GM12891 (cell line): ENCODE measurements around the gene DLK2.

Experiments used
- DNase-seq: peaks from one replicate; pipeline ENCODE4 v3.0.0; 2011; ENCODE audit warnings: low spot score; ENCODE audit not compliant: insufficient read length
- FAIRE-seq: peaks from 2 replicates; lab custom pipeline; 2011; peaks lifted over from hg19 to GRCh38; lab: Jason Lieb, UNC
- PAX5 ChIP-seq: IDR thresholded peaks from 2 replicates; pipeline ENCODE4 v1.6.1; 2011; ENCODE audit warnings: low read length, moderate library complexity, mild to moderate bottlenecking; ENCODE audit not compliant: insufficient read depth, severe bottlenecking
- POLR2A ChIP-seq: IDR thresholded peaks from 2 replicates; pipeline ENCODE4 v1.6.1; 2011; ENCODE audit warnings: low read depth, low read length, control low read depth
- POLR2AphosphoS5 ChIP-seq: IDR thresholded peaks from 2 replicates; pipeline ENCODE4 v1.6.1; 2011; ENCODE audit warnings: low read depth, low read length, control low read depth
- POU2F2 ChIP-seq: IDR thresholded peaks from 2 replicates; pipeline ENCODE4 v1.6.1; 2011; ENCODE audit warnings: low read depth, mild to moderate bottlenecking, control low read depth, low read length, moderate library complexity
- SPI1 ChIP-seq: IDR thresholded peaks from 2 replicates; pipeline ENCODE4 v1.6.1; 2011; ENCODE audit warnings: low read depth, low read length, control low read depth
- TAF1 ChIP-seq: IDR thresholded peaks from 2 replicates; pipeline ENCODE4 v1.6.1; 2011; ENCODE audit warnings: low read depth, low read length, control low read depth

Gene DLK2

DNA sequence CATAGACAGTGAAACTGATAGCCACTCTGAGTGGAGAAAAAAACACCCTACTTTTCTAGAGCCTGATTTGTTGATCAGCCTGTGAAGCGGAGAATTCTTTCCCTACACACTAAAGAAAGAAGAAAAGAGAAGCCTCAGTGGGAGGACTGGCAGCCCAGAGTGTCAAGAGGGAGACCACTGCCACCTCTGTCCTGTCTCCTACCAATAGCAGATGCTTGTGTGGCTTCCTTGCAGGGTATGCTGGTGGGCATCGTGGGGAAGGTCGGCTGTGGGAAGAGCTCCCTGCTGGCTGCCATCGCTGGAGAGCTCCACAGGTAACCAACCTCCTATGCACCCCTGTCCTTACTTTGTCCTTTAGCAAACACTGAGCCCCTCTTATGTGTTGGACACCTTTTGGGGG is 17.6 kb downstream of the DLK2 start:
- TF ChIP-seq POLR2AphosphoS5, result no peak
- FAIRE-seq (no peak), DNase-seq (no peak)

DNA sequence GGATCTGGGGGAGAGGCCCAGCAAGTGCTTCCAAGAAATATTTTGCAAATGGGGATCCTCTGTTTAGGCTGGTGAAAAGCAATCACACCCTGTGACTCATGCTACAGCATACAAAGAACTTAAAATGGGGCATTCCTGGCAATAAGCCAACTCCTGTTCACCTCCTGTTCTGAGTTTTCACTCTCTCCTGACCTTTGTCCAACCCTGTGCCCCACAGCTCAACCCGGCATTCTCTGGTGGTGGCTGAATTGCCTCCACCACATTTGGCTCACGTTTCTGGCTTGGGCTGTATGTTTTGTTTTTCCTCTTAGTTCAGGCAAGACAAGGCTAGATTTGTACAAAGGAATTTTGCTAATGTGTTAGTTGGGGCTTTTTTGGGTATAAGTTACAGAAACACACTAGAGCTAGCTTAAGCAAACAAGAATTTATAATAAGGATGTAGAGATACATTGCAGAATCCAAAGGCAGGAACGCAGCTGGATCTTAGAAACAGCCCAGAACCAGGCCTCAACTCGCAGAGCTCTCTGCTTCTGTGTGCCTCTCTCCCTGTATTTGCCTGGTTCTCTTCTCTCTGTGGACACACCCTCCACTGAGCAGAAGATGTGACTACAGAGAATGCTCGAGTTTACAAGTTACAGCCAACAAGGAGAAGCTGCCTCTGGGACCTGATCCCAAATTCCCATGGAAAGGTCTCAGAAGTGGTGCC is 18.6 kb downstream of the DLK2 start:
- TF ChIP-seq TAF1, result no peak
- DNase-seq (no peak), FAIRE-seq (no peak)

DNA sequence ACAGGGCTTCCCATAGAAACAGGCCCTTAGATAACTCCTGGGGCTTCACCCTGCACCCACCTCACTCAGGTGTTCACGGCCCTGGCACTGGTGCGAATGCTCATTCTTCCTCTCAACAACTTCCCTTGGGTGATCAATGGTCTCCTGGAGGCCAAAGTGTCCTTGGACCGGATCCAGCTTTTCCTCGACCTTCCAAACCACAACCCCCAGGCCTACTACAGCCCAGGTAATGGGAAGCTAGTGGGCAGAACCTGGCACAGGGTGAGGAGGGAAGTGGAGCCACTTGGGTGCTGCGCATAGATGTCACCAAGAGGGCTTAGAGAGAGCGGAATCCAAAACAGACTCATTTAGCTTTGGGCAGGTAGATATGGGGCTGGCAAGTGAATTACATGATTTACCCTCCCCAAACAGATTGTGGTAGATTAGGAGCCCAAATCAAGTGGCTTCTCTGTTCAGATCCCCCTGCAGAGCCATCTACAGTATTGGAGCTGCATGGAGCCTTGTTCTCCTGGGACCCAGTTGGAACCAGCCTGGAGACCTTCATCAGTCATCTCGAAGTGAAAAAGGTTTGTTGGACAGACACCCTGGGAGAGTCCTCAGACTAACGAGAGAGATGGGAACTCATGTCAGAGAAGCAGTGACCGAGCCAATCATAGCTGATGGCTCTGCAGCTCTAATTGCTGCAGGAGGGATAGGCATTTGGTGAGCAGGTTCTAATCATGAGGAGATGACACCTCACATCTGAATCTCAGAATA is 19.5 kb downstream of the DLK2 start:
- DNase-seq (no peak), FAIRE-seq (no peak)
- TF ChIP-seq POLR2A (0 out of 2 replicates have a peak, but pooled peaks have one; percentile 22), PAX5 (no peak)

DNA sequence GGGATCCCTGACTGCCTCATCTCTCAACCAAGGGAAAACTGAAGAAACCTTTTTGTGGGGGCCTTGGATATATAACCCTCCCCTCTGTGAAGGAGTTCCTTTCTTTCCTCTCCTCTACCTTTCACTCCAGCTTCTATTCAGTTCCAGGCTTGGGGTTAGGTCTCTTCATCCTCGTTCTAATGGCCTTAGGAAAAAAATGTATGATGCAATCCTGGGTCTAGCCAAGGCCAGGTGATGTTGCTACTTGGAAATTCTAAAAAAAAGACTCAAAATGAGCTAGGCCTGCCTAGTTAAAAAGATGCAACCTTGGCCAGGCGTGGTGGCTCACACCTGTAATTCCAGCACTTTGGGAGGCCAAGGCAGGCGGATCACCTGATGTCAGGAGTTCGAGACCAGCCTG is 20.4 kb downstream of the DLK2 start:
- DNase-seq, result no peak
- no peak for FAIRE-seq
- TF ChIP-seq TAF1, result no peak
- no peak for TF ChIP-seq PAX5
- TF ChIP-seq SPI1, result no peak
- no peak for TF ChIP-seq POU2F2
- no peak for TF ChIP-seq POLR2A
- no peak for TF ChIP-seq POLR2AphosphoS5

DNA sequence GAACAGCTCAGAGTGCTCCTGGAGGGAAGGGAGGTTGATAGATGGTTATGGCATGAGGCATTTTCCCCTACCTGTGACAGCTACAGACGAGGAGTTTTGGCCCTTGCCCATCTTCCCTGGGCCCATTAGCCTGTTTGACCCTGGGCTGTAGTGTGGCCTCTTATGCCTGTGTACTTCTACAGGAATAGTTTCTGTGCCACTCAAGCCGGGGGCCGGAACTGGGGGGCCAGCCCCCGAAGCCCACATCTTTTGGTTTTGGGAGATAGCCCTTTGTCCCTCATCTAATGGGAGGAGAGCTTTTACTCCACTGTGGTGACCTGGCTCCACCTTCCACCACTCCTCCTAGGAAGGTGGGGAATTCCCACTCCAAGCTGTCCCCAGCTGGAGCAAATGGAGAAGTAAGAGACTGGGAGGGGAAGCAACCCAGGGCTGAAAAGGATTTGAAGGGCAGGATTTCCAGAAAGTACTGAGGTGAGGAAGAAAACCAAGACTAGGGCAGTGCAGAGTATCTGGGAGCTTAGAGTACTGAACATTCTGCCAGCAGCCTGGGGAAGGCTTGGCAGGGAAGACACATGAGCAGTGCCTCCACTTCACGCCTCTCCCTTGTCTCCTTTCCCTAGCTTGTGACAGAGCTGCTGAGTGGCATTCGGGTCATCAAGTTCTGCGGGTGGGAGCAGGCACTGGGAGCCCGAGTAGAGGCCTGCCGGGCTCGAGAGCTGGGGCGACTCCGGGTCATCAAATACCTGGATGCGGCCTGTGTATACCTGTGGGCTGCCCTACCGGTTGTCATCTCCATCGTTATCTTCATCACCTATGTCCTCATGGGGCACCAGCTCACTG is 21.1 kb downstream of the DLK2 start:
- DNase-seq (no peak), FAIRE-seq (no peak)
- TF ChIP-seq SPI1 (no peak), POU2F2 (no peak), TAF1 (no peak), PAX5 (no peak), POLR2A (no peak), POLR2AphosphoS5 (no peak)

DNA sequence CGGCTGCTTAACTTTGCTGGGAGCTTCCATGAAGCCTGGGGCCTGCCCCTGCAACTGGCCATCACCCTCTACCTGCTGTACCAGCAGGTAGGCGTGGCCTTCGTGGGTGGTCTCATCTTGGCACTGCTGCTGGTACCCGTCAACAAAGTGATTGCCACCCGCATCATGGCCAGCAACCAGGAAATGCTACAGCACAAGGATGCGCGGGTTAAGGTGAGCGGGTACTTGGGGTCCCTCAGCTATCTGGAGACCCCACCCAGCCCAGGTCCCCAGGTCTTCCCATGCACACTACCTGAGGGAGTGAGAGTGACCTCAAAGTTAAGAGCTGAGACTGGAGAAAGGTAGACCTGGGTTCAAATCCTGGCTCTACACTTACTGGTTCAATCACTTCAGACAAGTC is 22.2 kb downstream of the DLK2 start:
- DNase-seq (no peak), FAIRE-seq (no peak)
- TF ChIP-seq TAF1 (no peak), POLR2A (no peak), POU2F2 (no peak), SPI1 (no peak), POLR2AphosphoS5 (no peak), PAX5 (no peak)

DNA sequence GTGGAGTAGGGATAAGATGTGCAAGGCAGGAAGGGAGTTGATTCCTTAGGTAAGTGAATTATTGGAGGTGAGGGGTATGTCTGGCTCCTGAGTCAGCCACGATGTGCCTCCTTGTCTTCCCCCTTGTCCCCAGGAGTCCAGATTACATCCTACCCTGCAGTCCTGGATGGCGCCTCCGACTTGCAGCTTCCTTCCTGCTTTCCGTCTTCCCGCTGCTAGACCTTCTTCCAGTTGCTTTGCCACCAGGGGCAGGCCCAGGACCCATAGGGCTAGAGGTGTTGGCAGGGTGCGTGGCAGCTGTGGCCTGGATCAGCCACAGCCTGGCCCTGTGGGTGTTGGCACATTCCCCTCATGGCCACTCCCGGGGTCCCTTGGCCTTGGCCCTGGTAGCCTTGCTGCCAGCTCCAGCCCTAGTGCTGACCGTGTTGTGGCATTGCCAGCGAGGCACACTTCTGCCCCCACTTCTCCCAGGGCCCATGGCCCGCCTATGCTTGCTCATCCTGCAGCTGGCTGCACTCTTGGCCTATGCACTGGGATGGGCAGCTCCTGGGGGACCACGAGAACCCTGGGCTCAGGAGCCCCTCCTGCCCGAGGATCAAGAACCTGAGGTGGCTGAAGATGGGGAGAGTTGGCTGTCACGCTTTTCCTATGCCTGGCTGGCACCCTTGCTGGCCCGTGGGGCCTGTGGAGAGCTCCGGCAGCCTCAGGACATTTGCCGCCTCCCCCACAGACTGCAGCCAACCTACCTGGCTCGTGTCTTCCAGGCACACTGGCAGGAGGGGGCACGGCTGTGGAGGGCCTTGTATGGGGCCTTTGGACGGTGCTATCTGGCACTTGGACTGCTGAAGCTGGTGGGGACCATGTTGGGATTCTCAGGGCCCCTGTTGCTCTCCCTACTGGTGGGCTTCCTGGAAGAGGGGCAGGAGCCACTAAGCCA is 23.1 kb downstream of the DLK2 start:
- FAIRE-seq (no peak), DNase-seq (no peak)
- no peak for TF ChIP-seq POLR2A
- no peak for TF ChIP-seq POLR2AphosphoS5
- no peak for TF ChIP-seq PAX5
- no peak for TF ChIP-seq TAF1
- no peak for TF ChIP-seq POU2F2
- no peak for TF ChIP-seq SPI1

DNA sequence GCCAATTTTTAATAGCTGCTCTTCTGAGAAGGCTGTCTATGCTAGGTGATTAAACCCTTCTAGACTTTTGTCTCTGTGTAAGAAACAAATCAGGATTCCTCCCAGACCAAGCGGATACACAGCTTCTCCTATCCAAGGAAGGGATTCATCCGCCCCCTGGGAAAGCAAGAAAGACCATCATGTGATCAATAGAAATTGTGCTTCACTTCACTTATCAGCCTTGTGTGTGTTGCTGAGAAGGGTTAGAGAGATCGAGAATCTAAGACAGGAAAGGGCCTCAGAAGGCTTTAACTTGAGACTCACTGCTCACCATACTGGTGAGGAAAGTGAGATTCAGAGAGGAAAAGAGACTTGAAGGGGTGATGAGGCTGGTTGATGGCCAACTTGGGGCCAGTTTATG is 26.5 kb downstream of the DLK2 start:
- DNase-seq (no peak), FAIRE-seq (no peak)
- no peak for TF ChIP-seq POLR2AphosphoS5
- TF ChIP-seq POU2F2, result no peak
- no peak for TF ChIP-seq SPI1
- TF ChIP-seq POLR2A, result no peak
- no peak for TF ChIP-seq PAX5
- TF ChIP-seq TAF1, result no peak

DNA sequence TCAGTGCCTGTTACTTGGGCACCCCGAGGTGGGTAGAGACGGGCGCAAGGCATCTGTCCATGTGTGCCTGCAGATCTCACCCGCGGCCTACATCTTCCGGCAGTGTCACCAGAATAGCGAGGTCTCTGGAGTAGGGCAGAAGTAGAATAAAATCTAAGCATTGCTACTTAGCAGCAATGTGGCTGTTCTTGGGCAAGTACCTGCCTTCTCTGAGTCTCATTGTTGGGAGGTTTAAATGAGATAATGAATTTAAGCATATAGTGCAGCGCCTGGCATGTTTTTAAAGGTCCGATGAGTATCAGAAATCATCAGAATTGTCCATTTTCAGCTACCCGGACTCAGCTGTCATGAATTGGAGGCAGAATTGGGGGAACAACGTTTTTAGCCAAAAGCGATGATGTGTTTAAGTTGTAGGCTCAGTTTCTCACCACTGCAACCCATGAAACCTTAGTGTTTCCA is 27.2 kb downstream of the DLK2 start:
- FAIRE-seq, result no peak
- DNase-seq, result no peak
- TF ChIP-seq POLR2AphosphoS5 (no peak), POU2F2 (no peak), PAX5 (no peak), SPI1 (no peak), POLR2A (no peak; the same call in 1 of the 2 replicates), TAF1 (no peak)
